ENCODE results near the gene PDE8A.

PDE8A gene

DNA sequence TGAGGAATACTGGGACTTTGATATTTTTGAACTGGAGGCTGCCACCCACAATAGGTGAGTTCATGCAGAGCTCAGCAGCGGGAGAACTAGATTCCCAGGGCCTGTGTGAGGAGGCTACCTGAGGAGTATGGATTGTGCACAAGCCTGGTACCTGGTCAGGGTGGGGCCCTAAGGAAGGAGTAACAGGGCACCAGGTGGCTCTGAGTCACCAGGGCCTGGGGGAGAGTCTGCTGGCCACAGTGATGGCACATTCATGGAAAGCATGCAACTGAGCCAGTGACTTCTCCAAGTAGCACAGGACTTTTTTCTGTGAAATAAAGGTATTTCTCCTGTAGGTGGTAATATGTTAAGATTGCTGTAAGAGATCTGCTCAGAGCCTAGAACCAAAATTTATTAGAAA is 134.4 kb downstream of the PDE8A start:
- Histone ChIP-seq H3K9me3 (ENCODE audit: control insufficient read depth in 2 of 2, low read length in 2 of 2) (no peaks in the 10 kb centered on the region), H3K9ac (ENCODE audit: low read depth in 1 of 2, low read length in 2 of 2) (no peak overlapping the region), H3K4me3 (ENCODE audit: low read length in 2 of 2) (no peak overlapping the region), H3K4me1 (ENCODE audit: control insufficient read depth in 2 of 2, insufficient read depth in 2 of 2, low read length in 2 of 2) (no peaks in the 10 kb centered on the region), H3K36me3 (ENCODE audit: control insufficient read depth in 2 of 2, insufficient read depth in 2 of 2, low read length in 2 of 2) (peaks cover 42 to 72% of the 10 kb centered on the region in 2 donors), H3K27ac (ENCODE audit: low read depth in 2 of 2, low read length in 2 of 2) (no peak overlapping the region), H3K27me3 (ENCODE audit: control insufficient read depth in 2 of 2, insufficient read depth in 2 of 2, low read length in 2 of 2) (no peaks in the 10 kb centered on the region)

DNA sequence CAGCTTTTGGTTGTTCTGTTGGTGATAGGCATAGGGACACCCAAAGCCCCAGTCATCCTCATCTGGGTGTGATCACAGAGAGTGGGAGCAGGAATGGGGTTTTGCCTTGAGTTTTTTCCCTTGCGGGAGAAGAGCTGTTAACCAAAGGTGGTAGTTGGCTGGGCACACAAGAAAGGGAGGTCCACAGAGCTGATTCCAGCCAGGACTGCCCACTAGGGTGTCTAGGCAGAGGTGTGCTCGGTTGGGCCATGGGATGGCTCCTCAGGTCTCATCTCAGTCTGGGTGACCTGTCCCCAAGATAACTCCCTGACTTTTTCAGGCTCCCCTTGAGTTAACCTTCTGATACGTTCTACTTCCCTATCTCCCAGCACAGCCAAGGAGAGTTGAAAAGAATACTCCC is 134.8 kb downstream of the PDE8A start:
- Histone ChIP-seq H3K27me3 (ENCODE audit: control insufficient read depth in 2 of 2, insufficient read depth in 2 of 2, low read length in 2 of 2) (no peaks in the 10 kb centered on the region), H3K36me3 (ENCODE audit: control insufficient read depth in 2 of 2, insufficient read depth in 2 of 2, low read length in 2 of 2) (peaks cover 42 to 74% of the 10 kb centered on the region in 2 donors), H3K9ac (ENCODE audit: low read depth in 1 of 2, low read length in 2 of 2) (no peak overlapping the region), H3K27ac (ENCODE audit: low read depth in 2 of 2, low read length in 2 of 2) (no peak overlapping the region), H3K4me3 (ENCODE audit: low read length in 2 of 2) (no peak overlapping the region), H3K9me3 (ENCODE audit: control insufficient read depth in 2 of 2, low read length in 2 of 2) (no peaks in the 10 kb centered on the region), H3K4me1 (ENCODE audit: control insufficient read depth in 2 of 2, insufficient read depth in 2 of 2, low read length in 2 of 2) (no peaks in the 10 kb centered on the region)

GRCh38 chr15:85116925-85117646 is 135.4 kb downstream of the PDE8A start:
- no peak overlapping the region for H3K27ac ChIP-seq (ENCODE audit: low read depth in 2 of 2, low read length in 2 of 2)

DNA sequence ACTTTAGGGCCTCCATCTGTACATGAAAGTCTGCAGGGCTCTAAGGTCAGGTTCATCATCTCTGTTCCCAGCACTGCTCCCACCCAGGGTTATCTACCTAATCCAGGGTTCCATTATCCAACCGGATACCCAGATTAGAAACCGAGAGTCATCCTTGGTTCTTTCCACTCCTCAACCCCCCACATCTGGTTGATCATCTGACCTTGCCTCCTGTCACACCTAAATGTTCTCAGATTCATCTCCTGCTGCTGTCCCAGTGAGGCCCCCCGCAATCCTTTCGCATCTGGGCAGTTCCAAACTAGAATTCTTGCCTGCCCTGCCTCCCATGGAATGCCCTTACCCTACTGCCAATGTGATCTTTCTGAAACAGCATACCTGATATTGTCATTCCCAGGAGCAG is 136.5 kb downstream of the PDE8A start:
- no peaks in the 10 kb centered on the region for H3K9me3 ChIP-seq (ENCODE audit: control insufficient read depth in 2 of 2, low read length in 2 of 2)
- no peaks in the 10 kb centered on the region for H3K4me1 ChIP-seq (ENCODE audit: control insufficient read depth in 2 of 2, insufficient read depth in 2 of 2, low read length in 2 of 2)
- H3K36me3 ChIP-seq (ENCODE audit: control insufficient read depth in 2 of 2, insufficient read depth in 2 of 2, low read length in 2 of 2) = peaks cover 39 to 73% of the 10 kb centered on the region in 2 donors
- H3K9ac ChIP-seq (ENCODE audit: low read depth in 1 of 2, low read length in 2 of 2) = no peak overlapping the region
- H3K4me3 ChIP-seq (ENCODE audit: low read length in 2 of 2) = no peak overlapping the region
- no peaks in the 10 kb centered on the region for H3K27me3 ChIP-seq (ENCODE audit: control insufficient read depth in 2 of 2, insufficient read depth in 2 of 2, low read length in 2 of 2)
- no peak overlapping the region for H3K27ac ChIP-seq (ENCODE audit: low read depth in 2 of 2, low read length in 2 of 2)

More at GRCh38 chr15:85116925-85117646, 135.4 kb downstream of the PDE8A start:
- Histone ChIP-seq H3K27me3 (ENCODE audit: control insufficient read depth in 2 of 2, insufficient read depth in 2 of 2, low read length in 2 of 2) (no peaks in the 10 kb centered on the region), H3K4me1 (ENCODE audit: control insufficient read depth in 2 of 2, insufficient read depth in 2 of 2, low read length in 2 of 2) (no peaks in the 10 kb centered on the region), H3K9me3 (ENCODE audit: control insufficient read depth in 2 of 2, low read length in 2 of 2) (no peaks in the 10 kb centered on the region), H3K9ac (ENCODE audit: low read depth in 1 of 2, low read length in 2 of 2) (no peak overlapping the region), H3K36me3 (ENCODE audit: control insufficient read depth in 2 of 2, insufficient read depth in 2 of 2, low read length in 2 of 2) (peaks cover 42 to 71% of the 10 kb centered on the region in 2 donors), H3K4me3 (ENCODE audit: low read length in 2 of 2) (no peak overlapping the region)

DNA sequence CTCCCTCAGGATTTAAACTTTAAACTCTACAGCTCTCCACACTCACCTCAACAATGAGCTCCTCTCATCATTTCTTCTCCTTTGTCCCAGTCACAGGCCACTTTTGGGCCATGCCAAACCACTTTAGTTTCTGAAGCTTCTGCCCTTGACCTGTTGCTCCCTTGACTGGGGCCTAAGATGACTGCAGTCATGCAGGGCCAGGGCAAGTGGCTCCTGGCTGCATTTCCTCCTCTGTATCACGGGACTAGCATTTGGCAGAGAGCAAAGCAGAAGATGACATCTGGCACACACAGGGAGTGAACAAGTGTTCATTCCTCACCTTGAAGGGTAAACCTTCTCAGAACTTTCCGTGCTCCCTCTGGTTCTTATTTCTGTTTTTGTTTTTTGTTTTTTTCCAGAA is 136.9 kb downstream of the PDE8A start:
- Histone ChIP-seq H3K9me3 (ENCODE audit: control insufficient read depth in 2 of 2, low read length in 2 of 2) (no peaks in the 10 kb centered on the region), H3K27ac (ENCODE audit: low read depth in 2 of 2, low read length in 2 of 2) (no peak overlapping the region), H3K27me3 (ENCODE audit: control insufficient read depth in 2 of 2, insufficient read depth in 2 of 2, low read length in 2 of 2) (no peaks in the 10 kb centered on the region), H3K36me3 (ENCODE audit: control insufficient read depth in 2 of 2, insufficient read depth in 2 of 2, low read length in 2 of 2) (peaks cover 37 to 72% of the 10 kb centered on the region in 2 donors), H3K4me1 (ENCODE audit: control insufficient read depth in 2 of 2, insufficient read depth in 2 of 2, low read length in 2 of 2) (no peaks in the 10 kb centered on the region), H3K9ac (ENCODE audit: low read depth in 1 of 2, low read length in 2 of 2) (no peak overlapping the region), H3K4me3 (ENCODE audit: low read length in 2 of 2) (no peak overlapping the region)

- Histone ChIP-seq H3K27ac (ENCODE audit: low read depth in 2 of 2, low read length in 2 of 2) (no peak overlapping the region), H3K9ac (ENCODE audit: low read depth in 1 of 2, low read length in 2 of 2) (no peak overlapping the region), H3K4me3 (ENCODE audit: low read length in 2 of 2) (no peak overlapping the region), H3K9me3 (ENCODE audit: control insufficient read depth in 2 of 2, low read length in 2 of 2) (no peaks in the 10 kb centered on the region), H3K27me3 (ENCODE audit: control insufficient read depth in 2 of 2, insufficient read depth in 2 of 2, low read length in 2 of 2) (no peaks in the 10 kb centered on the region), H3K4me1 (ENCODE audit: control insufficient read depth in 2 of 2, insufficient read depth in 2 of 2, low read length in 2 of 2) (no peaks in the 10 kb centered on the region), H3K36me3 (ENCODE audit: control insufficient read depth in 2 of 2, insufficient read depth in 2 of 2, low read length in 2 of 2) (peaks cover 44 to 68% of the 10 kb centered on the region in 2 donors)
Observed at GRCh38 chr15:85120351-85121113, 138.9 kb downstream of the PDE8A start.

DNA sequence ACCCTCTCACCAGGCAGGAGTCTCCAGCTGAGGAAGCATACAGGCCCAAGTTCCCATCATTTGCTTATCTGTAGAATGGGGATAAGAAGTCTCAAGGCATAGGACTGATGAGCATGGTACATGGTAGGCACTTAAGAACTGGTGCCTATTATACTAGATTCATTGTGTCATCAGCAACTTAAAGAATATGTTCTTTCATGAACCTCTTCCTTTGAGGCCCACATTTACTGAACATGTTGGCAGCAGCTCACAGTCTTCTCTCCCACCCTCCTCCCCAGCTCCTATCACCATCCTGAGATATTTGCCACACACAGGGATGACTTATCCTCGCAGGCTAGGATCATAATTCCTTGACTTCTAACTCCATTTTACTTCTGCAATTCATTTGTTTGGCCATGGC is 142.5 kb downstream of the PDE8A start:
- peaks cover 32 to 64% of the 10 kb centered on the region in 2 donors for H3K36me3 ChIP-seq (ENCODE audit: control insufficient read depth in 2 of 2, insufficient read depth in 2 of 2, low read length in 2 of 2)
- H3K27ac ChIP-seq (ENCODE audit: low read depth in 2 of 2, low read length in 2 of 2) = no peak overlapping the region
- H3K27me3 ChIP-seq (ENCODE audit: control insufficient read depth in 2 of 2, insufficient read depth in 2 of 2, low read length in 2 of 2) = no peaks in the 10 kb centered on the region
- no peaks in the 10 kb centered on the region for H3K9me3 ChIP-seq (ENCODE audit: control insufficient read depth in 2 of 2, low read length in 2 of 2)
- H3K4me3 ChIP-seq (ENCODE audit: low read length in 2 of 2) = no peak overlapping the region
- no peak overlapping the region for H3K9ac ChIP-seq (ENCODE audit: low read depth in 1 of 2, low read length in 2 of 2)
- H3K4me1 ChIP-seq (ENCODE audit: control insufficient read depth in 2 of 2, insufficient read depth in 2 of 2, low read length in 2 of 2) = no peaks in the 10 kb centered on the region

DNA sequence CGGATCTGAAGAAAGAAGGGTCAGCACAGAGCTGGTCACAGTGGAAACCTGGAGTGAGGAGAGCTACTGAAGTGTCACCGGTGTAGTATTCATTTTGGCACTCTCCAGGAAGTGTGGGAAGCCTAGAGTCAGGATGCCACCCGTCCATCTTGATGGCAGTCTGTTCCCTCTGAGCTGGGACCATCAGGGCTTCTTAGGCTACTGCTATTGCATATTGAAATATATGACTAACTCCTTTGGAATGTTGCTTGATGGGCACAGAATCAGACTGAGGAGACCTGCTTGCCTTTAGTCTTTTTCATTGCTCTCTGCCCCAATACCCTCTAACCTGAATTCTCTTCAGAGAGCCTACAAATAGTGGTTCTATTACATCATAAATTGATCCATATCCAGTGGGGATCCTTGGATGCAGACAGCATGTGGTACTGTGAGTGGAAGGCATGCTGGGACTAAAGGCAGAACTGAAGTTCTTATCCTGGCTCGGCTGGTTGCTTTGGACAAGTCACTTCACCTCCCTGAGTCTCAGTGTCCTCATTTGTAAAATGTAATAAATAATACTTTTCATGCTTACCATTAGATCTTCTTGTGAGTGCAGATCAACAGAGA is 143.5 kb downstream of the PDE8A start:
- H3K36me3 ChIP-seq (ENCODE audit: control insufficient read depth in 2 of 2, insufficient read depth in 2 of 2, low read length in 2 of 2) = peaks cover 32 to 66% of the 10 kb centered on the region in 2 donors

DNA sequence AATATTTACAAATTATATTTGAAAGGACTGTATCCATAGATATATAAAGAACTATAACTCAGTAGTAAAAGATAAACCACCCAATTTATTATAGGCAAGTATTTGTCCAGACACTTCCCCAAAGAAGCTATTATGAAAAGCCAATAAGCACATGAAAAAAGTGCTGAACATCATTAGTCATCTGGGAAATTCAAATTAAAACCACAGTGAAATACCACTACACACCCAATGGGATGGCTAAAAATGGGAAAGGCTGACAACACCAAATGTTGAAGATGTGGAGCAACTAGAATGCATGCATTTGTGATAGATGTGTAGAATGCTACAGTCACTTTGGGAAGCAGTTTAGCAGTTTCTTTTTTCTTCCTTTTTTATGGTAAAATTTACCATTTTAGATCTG is 147.0 kb downstream of the PDE8A start:
- no peaks in the 10 kb centered on the region for H3K9me3 ChIP-seq (ENCODE audit: control insufficient read depth in 2 of 2, low read length in 2 of 2)
- no peak overlapping the region for H3K9ac ChIP-seq (ENCODE audit: low read depth in 1 of 2, low read length in 2 of 2)
- no peak overlapping the region for H3K27ac ChIP-seq (ENCODE audit: low read depth in 2 of 2, low read length in 2 of 2)
- H3K36me3 ChIP-seq (ENCODE audit: control insufficient read depth in 2 of 2, insufficient read depth in 2 of 2, low read length in 2 of 2) = peaks cover 33 to 55% of the 10 kb centered on the region in 2 donors
- no peak overlapping the region for H3K4me3 ChIP-seq (ENCODE audit: low read length in 2 of 2)
- H3K27me3 ChIP-seq (ENCODE audit: control insufficient read depth in 2 of 2, insufficient read depth in 2 of 2, low read length in 2 of 2) = no peaks in the 10 kb centered on the region
- H3K4me1 ChIP-seq (ENCODE audit: control insufficient read depth in 2 of 2, insufficient read depth in 2 of 2, low read length in 2 of 2) = no peaks in the 10 kb centered on the region

More for the DNA sequence above, 143.5 kb downstream of the PDE8A start:
- Histone ChIP-seq H3K9me3 (ENCODE audit: control insufficient read depth in 2 of 2, low read length in 2 of 2) (no peaks in the 10 kb centered on the region), H3K9ac (ENCODE audit: low read depth in 1 of 2, low read length in 2 of 2) (no peak overlapping the region), H3K4me1 (ENCODE audit: control insufficient read depth in 2 of 2, insufficient read depth in 2 of 2, low read length in 2 of 2) (no peaks in the 10 kb centered on the region), H3K4me3 (ENCODE audit: low read length in 2 of 2) (no peak overlapping the region), H3K27me3 (ENCODE audit: control insufficient read depth in 2 of 2, insufficient read depth in 2 of 2, low read length in 2 of 2) (no peaks in the 10 kb centered on the region), H3K27ac (ENCODE audit: low read depth in 2 of 2, low read length in 2 of 2) (no peak overlapping the region)

DNA sequence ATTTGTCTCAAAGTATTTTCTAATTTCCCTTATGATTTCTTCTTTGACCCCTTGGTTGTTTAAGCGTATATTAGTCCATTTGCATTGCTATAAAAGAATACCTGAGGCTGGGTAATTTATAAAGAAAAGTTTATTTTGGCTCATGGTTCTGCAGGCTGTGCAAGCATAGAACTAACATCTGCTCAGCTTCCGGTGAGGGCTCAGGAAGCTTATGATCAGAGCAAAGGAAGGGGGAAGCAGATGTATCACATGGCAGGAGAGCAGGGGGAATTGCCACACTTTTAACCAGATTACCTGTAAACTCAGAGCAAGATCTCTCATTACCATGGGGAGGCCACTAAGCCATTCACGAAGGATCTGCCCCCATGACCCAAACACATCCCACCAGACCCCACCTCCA is 148.2 kb downstream of the PDE8A start:
- Histone ChIP-seq H3K27me3 (ENCODE audit: control insufficient read depth in 2 of 2, insufficient read depth in 2 of 2, low read length in 2 of 2) (no peaks in the 10 kb centered on the region), H3K9me3 (ENCODE audit: control insufficient read depth in 2 of 2, low read length in 2 of 2) (no peaks in the 10 kb centered on the region), H3K4me3 (ENCODE audit: low read length in 2 of 2) (no peak overlapping the region), H3K27ac (ENCODE audit: low read depth in 2 of 2, low read length in 2 of 2) (no peak overlapping the region), H3K36me3 (ENCODE audit: control insufficient read depth in 2 of 2, insufficient read depth in 2 of 2, low read length in 2 of 2) (peaks cover 22 to 56% of the 10 kb centered on the region in 2 donors), H3K9ac (ENCODE audit: low read depth in 1 of 2, low read length in 2 of 2) (no peak overlapping the region), H3K4me1 (ENCODE audit: control insufficient read depth in 2 of 2, insufficient read depth in 2 of 2, low read length in 2 of 2) (no peaks in the 10 kb centered on the region)
